ENCODE measurements around the gene TECR.
"Not testable (repeated sequence)": the region's sequence is repeated elsewhere in the genome, so short reads cannot be mapped to it uniquely, and the experiment has no call there.

TECR gene

GRCh38 chr19:14533450-14533849 lies 4.1 kb downstream of the TECR start:
- H2AFZ ChIP-seq (ENCODE audit: low read depth, low read length), result no peak overlapping the region
- H3K27me3 ChIP-seq (ENCODE audit: insufficient read depth, low read length), result no peaks in the 10 kb centered on the region
- H3K36me3 ChIP-seq (ENCODE audit: insufficient read depth, low read length), result peaks cover 8% of the 10 kb centered on the region
- H3K9me3 ChIP-seq (ENCODE audit: low read length), result no peaks in the 10 kb centered on the region
- H3K4me3 ChIP-seq (ENCODE audit: low read length), result no peak overlapping the region
- peaks cover 9% of the 10 kb centered on the region for H3K4me1 ChIP-seq (ENCODE audit: insufficient read depth, low read length)

DNA sequence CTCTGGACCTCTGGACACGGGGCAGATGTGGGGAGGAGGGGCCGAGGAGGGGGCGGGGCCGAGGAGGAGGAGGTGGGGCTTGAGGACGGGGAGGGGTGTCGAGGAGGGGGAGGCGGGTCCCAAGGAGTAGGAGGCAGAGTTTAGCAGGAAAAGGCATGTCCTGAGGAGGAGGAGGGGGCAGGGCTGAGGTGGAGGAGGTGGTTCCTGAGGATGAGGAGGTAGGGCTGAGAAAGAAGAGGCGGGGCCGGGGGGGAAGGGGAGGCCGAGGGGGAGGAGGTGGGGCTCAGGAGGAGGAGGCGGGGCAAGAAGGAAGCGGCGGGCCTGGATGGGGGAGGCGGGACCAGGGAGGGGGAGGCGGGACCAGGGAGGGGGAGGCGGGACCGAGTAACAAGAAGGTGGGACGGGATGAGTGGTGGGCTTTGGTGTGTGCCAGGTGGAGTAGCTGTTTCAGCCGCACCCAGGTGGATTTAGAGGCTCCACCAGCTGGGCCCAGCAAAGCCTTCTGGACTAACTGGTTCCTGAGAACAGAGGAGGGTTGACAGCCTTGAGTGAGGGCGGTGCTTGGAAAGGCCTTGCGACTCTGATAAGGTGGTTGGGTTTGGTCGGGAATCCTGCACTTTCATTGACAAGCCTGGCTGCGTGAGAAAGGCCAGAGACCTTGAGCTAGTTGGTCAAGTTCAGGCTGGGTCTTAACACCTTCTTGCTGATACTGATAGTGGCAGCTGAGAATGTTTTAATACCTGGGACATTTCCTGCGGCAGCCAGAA lies 7.7 kb downstream of the TECR start:
- no peaks in the 10 kb centered on the region for H3K27me3 ChIP-seq (ENCODE audit: insufficient read depth, low read length)
- H3K9me3 ChIP-seq (ENCODE audit: low read length), result no peaks in the 10 kb centered on the region
- H3K4me3 ChIP-seq (ENCODE audit: low read length), result no peak overlapping the region
- peaks cover 10% of the 10 kb centered on the region for H3K36me3 ChIP-seq (ENCODE audit: insufficient read depth, low read length)
- no peak overlapping the region for H2AFZ ChIP-seq (ENCODE audit: low read depth, low read length)
- H3K4me1 ChIP-seq (ENCODE audit: insufficient read depth, low read length), result no peaks in the 10 kb centered on the region

GRCh38 chr19:14540741-14541525 lies 11.5 kb downstream of the TECR start:
- H3K4me1 ChIP-seq (ENCODE audit: insufficient read depth, low read length), result no peaks in the 10 kb centered on the region
- no peak overlapping the region for H2AFZ ChIP-seq (ENCODE audit: low read depth, low read length)
- no peak overlapping the region for H3K4me3 ChIP-seq (ENCODE audit: low read length)
- no peaks in the 10 kb centered on the region for H3K9me3 ChIP-seq (ENCODE audit: low read length)
- H3K36me3 ChIP-seq (ENCODE audit: insufficient read depth, low read length), result peaks cover 5% of the 10 kb centered on the region
- H3K27me3 ChIP-seq (ENCODE audit: insufficient read depth, low read length), result no peaks in the 10 kb centered on the region

- not testable (repeated sequence) for H3K9me3 ChIP-seq (ENCODE audit: low read length); H2AFZ ChIP-seq (ENCODE audit: low read depth, low read length); H3K4me3 ChIP-seq (ENCODE audit: low read length); H3K36me3 ChIP-seq (ENCODE audit: insufficient read depth, low read length); H3K4me1 ChIP-seq (ENCODE audit: insufficient read depth, low read length); H3K27me3 ChIP-seq (ENCODE audit: insufficient read depth, low read length)
Observed at GRCh38 chr19:14541979-14542378, 12.6 kb downstream of the TECR start.

DNA sequence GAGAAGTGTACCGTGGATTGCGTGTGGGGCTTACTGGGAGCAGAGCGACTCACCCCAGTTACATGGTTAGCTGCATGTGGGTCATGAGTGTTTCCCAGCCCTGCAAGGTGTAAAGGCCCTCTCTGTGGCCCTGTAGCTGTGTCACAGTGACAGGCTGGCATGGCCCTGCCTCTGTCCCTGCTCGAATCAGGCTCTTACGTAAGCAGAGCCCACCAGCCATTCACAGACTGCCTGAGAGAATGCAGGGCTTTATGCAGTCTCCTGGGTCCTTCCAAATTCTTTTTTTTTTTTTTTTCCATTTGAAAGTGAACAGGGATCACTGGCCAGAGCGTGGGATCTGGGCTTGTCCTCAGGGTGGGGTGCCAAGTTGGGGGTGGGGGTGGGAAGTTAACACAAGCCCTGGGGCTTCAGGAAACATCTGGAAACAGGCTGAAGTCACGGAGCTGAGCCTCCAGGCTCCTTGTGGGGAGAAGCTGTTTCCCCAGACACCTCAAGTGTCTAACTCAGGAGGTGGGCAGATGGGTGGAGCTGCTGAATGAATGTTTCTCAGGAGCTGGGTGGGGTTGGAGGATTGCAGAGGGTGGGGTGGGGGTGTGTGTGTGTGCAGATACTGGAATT lies 13.4 kb downstream of the TECR start:
- Histone ChIP-seq H3K36me3 (ENCODE audit: insufficient read depth, low read length) (peaks cover 5% of the 10 kb centered on the region), H3K9me3 (ENCODE audit: low read length) (no peaks in the 10 kb centered on the region), H3K4me3 (ENCODE audit: low read length) (no peak overlapping the region), H3K4me1 (ENCODE audit: insufficient read depth, low read length) (no peaks in the 10 kb centered on the region), H3K27me3 (ENCODE audit: insufficient read depth, low read length) (no peaks in the 10 kb centered on the region), H2AFZ (ENCODE audit: low read depth, low read length) (no peak overlapping the region)

GRCh38 chr19:14544047-14544446 lies 14.7 kb downstream of the TECR start:
- Histone ChIP-seq H2AFZ (ENCODE audit: low read depth, low read length) (no peak overlapping the region), H3K4me3 (ENCODE audit: low read length) (no peak overlapping the region), H3K27me3 (ENCODE audit: insufficient read depth, low read length) (no peaks in the 10 kb centered on the region), H3K9me3 (ENCODE audit: low read length) (no peaks in the 10 kb centered on the region), H3K36me3 (ENCODE audit: insufficient read depth, low read length) (peaks cover 10% of the 10 kb centered on the region), H3K4me1 (ENCODE audit: insufficient read depth, low read length) (no peaks in the 10 kb centered on the region)

DNA sequence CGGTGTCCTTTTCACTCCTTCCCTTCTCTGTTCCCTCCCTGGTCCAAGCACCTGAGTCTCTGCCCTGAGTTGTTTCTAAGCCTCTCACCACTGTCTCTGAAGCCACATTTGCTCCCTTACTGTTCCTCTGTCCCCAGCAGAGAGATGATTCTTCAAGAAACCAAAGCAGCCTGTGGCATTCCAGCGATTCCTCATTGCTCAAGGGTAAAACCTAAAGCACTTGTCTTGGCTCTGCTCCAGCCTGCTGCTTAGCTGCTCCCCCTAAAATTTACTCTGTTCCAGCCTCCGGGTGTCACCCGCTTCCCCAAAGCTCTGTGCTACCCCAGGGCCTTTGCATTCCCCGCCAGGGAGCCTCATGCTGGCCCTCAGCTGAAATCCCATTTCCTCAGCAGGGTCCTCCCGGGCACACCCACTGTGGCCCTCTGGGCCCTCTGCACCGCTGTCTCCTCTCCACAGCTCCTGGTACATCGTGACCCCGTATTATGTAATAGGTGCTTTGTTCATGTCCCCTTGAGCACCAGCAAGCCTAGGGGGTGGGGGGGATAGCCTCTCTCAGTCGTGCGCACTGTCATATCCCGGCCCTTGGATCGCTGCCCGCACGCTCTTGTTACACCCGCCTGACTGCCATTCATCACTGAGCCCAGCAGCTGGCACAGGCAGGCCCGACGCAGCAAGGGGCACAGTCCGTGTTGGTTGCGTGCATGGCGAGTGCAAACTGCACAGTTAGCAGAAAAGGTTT lies 15.8 kb downstream of the TECR start:
- Histone ChIP-seq H3K36me3 (ENCODE audit: insufficient read depth, low read length) (peaks cover 7% of the 10 kb centered on the region), H3K4me1 (ENCODE audit: insufficient read depth, low read length) (no peaks in the 10 kb centered on the region), H3K4me3 (ENCODE audit: low read length) (no peak overlapping the region), H3K9me3 (ENCODE audit: low read length) (no peaks in the 10 kb centered on the region), H2AFZ (ENCODE audit: low read depth, low read length) (no peak overlapping the region), H3K27me3 (ENCODE audit: insufficient read depth, low read length) (no peaks in the 10 kb centered on the region)

DNA sequence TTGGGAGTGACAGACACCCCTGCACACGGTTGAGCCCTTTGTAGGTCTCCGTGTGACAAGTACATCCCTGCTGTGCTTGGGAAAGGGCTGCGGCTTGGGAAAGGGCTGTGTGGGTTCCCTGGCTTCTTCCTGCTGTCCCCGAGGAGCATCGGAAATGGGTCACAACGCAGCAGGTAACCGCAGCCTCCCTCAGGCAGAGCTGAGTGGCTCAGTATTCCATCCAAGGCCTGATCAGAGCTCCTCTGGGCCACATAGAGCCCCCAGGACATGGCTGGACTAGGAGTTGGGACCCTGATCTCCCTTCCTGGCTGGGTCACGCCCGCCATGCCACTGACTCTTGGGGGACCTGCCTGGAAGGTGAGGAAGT lies 16.3 kb downstream of the TECR start:
- H3K4me3 ChIP-seq (ENCODE audit: low read length), result no peak overlapping the region
- H3K9me3 ChIP-seq (ENCODE audit: low read length), result no peaks in the 10 kb centered on the region
- no peaks in the 10 kb centered on the region for H3K4me1 ChIP-seq (ENCODE audit: insufficient read depth, low read length)
- no peak overlapping the region for H2AFZ ChIP-seq (ENCODE audit: low read depth, low read length)
- peaks cover 7% of the 10 kb centered on the region for H3K36me3 ChIP-seq (ENCODE audit: insufficient read depth, low read length)
- H3K27me3 ChIP-seq (ENCODE audit: insufficient read depth, low read length), result no peaks in the 10 kb centered on the region

DNA sequence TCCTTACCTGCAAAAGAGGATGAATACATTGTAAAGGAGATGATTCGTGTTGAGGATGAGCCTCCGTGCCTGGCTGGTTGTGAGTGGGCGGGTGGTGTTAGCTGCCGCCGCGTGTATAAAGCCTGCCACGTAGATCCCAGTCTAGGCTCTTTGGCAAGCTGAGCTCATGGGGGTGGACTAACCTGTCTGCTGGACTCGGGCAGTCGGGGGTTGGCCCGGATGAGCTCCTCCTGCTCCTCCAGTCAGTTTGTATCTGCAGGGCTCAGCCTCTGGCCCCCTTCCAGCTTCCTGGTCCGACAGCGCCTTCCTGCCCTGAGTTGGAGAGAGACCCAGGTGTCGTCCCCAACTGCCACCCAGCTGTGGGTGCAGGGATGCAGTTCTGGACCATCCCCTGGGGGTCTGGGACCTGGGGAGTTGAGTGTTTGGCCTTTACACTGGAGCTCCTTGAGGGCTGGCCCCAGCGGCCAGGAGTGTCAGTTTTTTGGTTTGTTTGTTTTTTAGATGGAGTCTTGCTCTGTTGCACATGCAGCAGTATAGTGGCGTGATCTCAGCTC lies 20.9 kb downstream of the TECR start:
- Histone ChIP-seq H2AFZ (ENCODE audit: low read depth, low read length) (no peak overlapping the region), H3K36me3 (ENCODE audit: insufficient read depth, low read length) (peaks cover 7% of the 10 kb centered on the region), H3K4me1 (ENCODE audit: insufficient read depth, low read length) (peaks cover 5% of the 10 kb centered on the region), H3K27me3 (ENCODE audit: insufficient read depth, low read length) (no peaks in the 10 kb centered on the region), H3K9me3 (ENCODE audit: low read length) (no peaks in the 10 kb centered on the region), H3K4me3 (ENCODE audit: low read length) (no peak overlapping the region)

DNA sequence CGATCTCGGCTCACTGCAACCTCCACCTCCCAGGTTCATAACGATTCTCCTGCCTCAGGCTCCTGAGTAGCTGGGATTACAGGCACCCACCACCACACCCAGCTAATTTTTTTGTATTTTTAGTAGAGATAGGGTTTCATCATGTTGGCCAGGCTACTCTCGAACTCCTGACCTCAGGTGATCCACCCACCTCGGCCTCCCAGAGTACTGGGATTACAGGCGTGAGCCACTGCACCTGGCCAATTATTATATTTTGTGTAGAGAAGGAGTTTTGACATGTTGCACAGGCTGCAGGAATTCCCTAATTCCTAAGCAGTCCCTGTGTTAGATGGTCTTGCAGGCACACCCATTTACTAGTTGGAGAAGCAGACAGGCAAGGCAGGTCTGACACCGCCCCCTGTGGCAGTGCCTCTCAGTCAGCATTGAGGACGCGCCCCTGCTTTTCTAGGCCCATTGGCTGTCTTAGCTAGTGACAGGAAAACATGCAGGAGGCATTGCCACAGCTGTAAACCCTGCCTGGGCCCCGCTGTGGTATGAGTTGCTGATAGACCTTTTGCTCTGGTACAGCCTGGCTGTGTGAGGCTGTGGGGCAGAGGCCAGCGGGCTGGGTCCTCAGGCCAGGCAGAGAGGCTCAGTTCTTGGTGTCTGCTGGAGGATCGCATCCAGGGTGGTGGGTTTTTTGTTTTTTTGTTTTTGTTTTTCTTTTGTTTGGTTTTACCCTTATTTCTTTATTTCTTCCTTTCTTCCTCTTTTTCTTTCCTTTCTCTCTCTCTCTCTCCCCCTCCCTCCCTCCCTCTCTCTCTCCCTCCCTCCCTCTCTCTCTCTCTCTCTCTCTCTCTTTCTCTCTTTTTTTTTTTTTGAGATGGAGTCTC lies 22.0 kb downstream of the TECR start:
- H2AFZ ChIP-seq (ENCODE audit: low read depth, low read length); H3K27me3 ChIP-seq (ENCODE audit: insufficient read depth, low read length); H3K36me3 ChIP-seq (ENCODE audit: insufficient read depth, low read length); H3K9me3 ChIP-seq (ENCODE audit: low read length); H3K4me3 ChIP-seq (ENCODE audit: low read length); H3K4me1 ChIP-seq (ENCODE audit: insufficient read depth, low read length): not testable (repeated sequence)

- H3K9me3 ChIP-seq (ENCODE audit: low read length); H3K4me3 ChIP-seq (ENCODE audit: low read length); H3K36me3 ChIP-seq (ENCODE audit: insufficient read depth, low read length); H2AFZ ChIP-seq (ENCODE audit: low read depth, low read length); H3K27me3 ChIP-seq (ENCODE audit: insufficient read depth, low read length); H3K4me1 ChIP-seq (ENCODE audit: insufficient read depth, low read length): not testable (repeated sequence)
Observed at GRCh38 chr19:14552006-14552360, 22.6 kb downstream of the TECR start.
